C4-2B (cell line): ENCODE measurements around the gene TFDP1.

Experiments used
- ZFX ChIP-seq: fragments of 450-650 bp; IDR thresholded peaks from 2 replicates; pipeline ENCODE4 v1.6.1; 2017
- TF ChIP-seq, protein P1 (sequence below): fragments of 450-650 bp; conservative IDR thresholded peaks from 2 replicates; pipeline ENCODE4 v1.5.1; 2017; ENCODE audit warnings: mild to moderate bottlenecking

- TF ChIP-seq, protein P1, sequence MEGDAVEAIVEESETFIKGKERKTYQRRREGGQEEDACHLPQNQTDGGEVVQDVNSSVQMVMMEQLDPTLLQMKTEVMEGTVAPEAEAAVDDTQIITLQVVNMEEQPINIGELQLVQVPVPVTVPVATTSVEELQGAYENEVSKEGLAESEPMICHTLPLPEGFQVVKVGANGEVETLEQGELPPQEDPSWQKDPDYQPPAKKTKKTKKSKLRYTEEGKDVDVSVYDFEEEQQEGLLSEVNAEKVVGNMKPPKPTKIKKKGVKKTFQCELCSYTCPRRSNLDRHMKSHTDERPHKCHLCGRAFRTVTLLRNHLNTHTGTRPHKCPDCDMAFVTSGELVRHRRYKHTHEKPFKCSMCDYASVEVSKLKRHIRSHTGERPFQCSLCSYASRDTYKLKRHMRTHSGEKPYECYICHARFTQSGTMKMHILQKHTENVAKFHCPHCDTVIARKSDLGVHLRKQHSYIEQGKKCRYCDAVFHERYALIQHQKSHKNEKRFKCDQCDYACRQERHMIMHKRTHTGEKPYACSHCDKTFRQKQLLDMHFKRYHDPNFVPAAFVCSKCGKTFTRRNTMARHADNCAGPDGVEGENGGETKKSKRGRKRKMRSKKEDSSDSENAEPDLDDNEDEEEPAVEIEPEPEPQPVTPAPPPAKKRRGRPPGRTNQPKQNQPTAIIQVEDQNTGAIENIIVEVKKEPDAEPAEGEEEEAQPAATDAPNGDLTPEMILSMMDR, result no peak
- TF ChIP-seq ZFX, result no peak
Measured at GRCh38 chr13:113536461-113537110, 48.0 kb upstream of the TFDP1 start.
